GM21360 (cell line): Measurements from ENCODE around the gene SLC4A5.

ENCODE experiments used
- ATAC-seq: cut with Tn5 transposase; IDR thresholded peaks from one replicate; pipeline ENCODE4 v1.9.1; 2021; ENCODE audit warnings: mild to moderate bottlenecking, moderate library complexity; ENCODE audit not compliant: unreplicated experiment

Gene SLC4A5

DNA sequence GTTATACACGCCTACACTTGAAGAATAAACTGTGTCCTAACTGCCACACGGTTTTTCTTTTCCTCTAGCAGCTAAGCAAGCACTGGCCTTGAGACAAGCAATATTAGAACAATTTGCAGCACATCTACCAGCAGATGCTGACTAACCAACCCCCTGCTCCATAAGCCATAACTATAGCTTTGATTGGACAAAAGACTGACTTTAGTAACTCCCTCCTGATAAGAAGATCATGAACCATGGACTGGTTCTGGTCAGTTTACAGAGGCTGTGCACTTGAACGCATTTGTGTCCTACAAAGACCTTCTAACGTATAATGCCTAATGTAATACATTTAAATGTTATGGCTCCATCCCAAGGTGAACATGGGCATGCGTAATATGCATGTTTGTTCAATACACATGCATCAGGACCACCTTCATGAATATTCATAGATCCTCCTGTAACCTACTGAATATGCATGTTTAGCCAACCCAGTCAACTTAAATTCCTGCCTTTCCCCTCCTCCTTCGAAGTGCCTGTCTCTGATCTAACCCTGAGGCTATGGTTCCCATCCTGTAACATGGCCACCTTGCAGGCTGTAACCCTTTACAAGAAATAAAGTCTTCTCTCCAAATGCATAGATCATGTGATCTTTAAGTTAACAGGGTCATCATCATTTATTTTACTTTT is 26.5 kb downstream of the SLC4A5 start:
- ATAC-seq: no peak

DNA sequence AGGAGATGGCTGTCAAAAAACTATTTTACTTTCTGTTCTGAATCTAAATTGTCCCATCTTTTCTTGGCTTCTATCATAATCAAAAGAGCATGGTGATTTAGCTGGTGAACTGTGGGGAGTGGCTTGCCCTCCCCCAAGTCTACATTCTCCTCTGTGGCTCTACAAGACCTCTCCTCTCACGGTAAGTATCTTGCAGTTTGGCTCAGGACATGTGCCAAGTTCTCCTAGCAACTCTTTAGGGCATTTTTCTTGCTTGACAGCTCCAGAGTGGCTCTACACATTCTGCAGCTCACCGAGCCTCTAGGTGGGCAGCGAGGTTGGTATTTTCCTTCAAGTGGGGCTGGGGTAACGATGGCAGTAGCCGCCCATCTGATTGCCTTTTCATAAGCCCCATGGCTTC is 29.1 kb downstream of the SLC4A5 start:
- no peak for ATAC-seq

DNA sequence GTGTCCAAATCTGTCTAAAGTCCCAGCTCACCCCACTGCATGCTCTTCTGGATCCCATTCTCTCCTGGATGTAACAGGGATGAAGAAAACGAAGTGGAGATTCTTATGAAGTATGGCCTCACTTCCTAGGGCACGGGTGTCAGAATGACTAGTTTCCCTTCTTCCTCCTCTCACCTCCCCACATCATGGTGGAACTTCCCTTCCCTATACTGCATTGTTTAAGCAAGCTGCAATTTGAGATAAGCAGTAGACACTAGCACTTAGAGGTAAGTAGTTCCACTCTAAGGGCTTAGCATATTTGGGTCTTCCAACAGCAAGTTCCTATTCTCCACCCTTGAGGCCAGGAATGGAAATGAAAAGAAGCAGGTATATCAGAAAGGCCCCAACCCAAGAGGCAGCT is 29.7 kb downstream of the SLC4A5 start:
- ATAC-seq: no peak

DNA sequence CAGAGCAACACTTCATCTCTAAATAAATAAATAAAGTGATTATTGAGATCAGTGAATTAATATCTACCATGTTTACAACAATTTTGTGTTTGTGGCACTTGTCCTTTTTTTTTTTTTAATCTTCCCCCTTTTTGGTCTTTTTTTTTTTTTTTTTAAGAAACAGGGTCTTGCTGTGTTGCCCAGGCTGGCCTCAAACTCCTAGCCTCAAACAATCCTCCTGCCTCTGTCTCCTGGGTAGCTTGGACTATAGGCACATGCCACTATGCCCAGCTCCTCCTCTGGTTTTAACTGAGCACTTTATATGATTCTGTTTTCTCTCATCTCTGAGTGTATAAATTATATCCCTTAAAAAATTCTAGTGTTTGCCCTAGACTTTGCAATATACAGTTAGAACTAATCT is 30.3 kb downstream of the SLC4A5 start:
- no peak for ATAC-seq

DNA sequence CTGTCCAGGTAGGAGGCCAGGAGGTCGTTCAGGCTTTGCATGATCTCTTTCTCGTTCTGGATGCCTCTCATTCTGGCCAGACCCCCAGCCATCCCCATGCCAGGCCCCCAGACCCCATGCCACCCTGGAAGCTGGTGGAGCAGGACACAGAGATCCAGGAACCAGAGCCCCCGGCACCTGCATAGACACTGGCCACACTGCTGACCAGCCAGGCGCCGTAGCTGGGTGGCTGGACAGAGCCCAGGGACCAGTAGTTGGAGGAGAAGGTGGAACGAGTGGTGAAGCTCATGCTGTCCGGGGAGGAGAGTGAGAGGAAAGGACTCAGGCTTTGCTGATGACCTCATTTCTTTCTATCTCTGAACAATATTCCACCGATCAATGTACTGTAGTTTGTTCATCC is 35.5 kb downstream of the SLC4A5 start:
- ATAC-seq: no peak

DNA sequence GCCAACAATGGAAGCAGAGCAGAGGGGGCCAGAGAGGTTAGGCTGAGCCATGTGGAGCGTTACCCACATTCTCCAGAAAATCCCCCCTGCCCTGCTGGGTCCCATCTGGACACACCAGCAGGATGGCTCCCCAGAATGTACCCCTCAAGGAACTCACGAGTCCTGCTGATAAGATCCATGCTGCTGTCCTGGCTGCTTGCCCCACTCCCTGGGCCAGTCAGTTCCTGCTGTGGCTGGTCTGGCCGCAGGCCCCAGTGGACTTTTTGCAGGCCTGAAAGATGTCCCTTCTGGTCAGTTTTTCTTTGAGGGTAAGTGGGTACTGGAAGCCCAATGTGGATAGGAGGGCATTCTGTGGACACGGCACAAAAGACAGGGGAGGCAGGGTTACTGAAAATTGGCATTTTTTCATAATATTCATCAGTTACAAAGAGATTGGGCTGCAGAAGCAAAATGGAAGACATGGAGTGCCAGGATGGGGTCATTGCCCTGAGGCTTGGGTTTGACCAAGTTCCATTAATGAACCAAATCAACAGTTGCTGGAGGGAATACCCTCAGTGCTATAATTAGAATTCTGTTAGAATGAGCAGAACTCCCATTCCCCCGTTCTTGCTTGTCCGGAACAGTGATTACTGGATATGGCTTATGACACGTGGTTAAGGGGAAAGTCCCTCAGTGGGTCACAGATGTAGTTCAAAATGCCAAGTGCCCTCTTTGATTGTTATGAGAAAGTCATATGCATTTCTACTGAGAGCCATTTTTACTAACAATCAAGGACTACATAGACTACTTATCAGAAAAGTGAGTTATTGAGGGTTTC is 38.7 kb downstream of the SLC4A5 start:
- no peak for ATAC-seq

DNA sequence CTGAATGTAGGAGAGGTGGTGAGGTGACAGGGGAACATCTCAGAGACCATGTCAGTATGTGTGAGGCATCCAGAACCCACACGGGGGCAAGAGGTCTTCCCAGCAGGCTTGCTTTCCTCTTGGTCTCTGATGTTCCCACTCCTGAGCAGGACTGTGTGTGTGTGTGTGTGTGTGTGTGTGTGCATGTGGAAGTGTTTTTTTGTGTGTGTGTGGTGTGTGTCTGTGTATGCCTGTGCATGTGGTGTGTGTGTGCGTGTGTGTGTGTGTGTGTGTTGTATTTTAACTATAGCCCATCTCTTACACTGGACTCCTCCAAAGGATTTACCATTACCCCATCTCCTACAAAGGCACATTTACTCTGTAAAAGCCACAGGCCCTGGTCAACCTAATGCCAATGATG is 40.4 kb downstream of the SLC4A5 start:
- ATAC-seq: no peak

DNA sequence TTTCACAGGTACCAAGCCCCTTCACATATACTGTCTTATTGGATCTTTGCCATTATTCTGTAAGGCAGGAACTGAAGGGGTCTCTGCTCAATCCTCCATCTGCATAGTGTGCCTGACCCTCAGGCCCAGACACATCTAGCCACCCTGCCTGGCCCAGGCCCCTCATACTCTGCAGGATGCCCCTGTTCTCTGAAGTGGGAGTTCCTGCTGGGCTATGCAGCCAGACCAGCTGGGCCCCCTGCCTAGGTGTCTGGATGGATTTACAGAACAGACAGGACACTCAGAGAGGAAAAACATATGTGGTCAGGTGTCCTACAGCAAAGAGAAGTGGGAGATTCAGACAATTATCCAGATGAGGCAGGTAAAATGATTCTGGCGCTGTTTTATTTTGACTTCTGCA is 42.0 kb downstream of the SLC4A5 start:
- ATAC-seq: no peak

DNA sequence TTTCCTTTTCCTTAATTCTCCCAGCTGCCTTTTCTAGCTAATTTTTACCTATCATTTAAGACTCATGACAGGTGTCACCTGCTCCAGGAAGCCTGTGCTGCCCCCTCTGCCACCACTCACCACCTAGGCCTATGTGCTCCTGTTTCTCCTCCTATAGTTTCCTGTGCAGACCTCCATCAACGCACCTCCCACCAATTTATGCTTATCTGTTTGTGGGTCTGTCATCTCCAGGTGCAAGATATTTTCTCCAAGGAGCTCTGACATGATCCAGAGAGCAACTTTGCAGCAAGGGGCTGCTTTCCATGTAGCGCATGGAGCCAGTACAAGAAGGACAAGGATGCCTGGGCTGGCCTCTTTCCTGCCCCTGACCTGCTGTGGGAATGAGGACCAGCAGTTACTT is 42.7 kb downstream of the SLC4A5 start:
- no peak for ATAC-seq

DNA sequence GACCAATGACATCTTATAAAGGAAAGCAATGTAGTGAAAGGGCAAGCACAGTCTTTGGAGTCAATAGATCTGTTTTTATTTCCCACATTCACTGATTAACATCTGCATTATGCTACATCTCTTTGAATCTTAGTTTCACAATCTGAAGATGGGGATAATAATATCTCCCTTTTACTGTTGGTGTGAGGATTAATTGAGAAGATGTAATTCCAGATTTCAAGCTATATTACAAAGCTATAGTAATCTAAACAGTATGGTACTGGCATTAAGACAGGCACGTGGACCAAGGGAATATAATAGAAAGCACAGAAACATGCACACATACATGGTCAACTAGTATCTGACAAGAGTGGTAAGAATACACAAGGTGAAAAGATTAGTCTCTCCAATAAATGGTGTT is 45.3 kb downstream of the SLC4A5 start:
- no peak for ATAC-seq

DNA sequence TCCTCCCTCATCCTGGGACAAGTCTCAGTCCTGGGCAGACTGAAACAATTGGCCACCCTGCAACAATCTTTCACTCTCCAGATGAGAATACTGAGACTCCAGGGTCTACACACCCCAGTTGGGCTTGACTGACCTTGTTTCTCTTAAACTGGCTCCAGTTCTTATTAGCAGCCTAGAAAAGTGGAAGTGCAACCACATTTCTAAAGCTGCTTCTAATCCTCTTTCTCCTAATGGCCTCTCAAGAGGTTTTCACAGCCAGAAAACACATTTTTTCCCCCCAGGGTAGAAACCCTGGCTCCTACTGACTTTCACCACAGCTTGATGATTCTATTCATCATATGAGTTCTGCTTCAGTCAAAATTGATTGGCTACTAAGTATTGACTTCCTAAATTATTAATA is 45.8 kb downstream of the SLC4A5 start:
- peak; percentile 67 for ATAC-seq

DNA sequence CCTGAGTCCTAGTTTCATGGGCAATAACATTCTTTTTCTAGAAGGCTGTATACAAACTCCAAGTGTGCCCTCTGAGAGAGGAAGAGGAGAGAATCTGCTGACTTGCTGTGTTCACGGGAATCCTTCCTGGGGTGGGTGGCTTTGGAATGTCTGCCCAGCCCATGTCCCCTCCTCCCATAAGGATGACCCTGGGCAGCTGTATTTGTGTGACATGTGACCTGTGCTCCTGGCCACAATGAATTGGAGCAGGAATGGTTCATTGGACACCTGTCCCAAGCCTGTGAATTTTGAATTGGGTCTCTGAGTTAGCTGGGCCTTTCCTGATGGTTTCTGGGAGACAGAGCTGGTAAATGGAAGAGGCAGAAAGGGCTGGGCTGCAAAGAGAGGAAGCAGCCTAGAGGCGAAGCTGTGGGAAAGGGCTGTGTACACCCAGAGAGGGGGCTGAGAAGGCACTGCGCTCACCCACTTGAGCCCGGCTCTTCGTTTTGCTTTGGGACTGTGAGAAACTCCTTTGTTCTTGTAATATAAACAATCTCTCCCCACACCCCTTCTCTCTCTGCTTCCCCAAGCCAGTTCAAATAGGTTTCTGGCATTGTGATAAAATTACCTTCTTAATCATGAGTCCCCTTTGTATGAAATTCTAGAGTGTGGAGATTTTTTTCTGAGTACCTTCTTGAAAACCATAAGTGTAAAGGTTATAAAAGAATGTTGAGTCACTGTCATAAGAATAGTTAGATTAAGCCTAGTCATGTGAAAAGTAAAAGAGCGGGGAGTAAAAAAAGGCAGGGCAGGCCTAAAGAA is 49.8 kb downstream of the SLC4A5 start:
- no peak for ATAC-seq

DNA sequence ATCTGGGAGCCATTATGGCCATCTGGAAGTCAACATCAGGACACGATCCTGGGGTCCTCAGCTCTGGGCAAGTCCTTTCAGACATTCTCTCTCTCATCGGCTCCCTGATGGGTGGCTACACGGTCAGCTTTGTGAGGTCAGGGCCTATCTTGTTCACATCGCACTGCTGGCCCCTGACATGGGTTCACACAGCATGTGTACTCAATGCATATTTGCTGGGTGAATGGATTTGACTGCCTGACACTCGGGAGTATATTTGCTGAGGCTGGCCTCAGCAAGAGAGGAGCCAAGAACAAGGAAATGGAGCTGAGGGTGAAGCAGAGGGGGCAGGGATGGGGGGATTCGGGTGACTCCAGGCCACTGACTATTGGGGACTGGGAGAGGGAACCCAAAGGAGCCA is 50.5 kb downstream of the SLC4A5 start:
- ATAC-seq: no peak

DNA sequence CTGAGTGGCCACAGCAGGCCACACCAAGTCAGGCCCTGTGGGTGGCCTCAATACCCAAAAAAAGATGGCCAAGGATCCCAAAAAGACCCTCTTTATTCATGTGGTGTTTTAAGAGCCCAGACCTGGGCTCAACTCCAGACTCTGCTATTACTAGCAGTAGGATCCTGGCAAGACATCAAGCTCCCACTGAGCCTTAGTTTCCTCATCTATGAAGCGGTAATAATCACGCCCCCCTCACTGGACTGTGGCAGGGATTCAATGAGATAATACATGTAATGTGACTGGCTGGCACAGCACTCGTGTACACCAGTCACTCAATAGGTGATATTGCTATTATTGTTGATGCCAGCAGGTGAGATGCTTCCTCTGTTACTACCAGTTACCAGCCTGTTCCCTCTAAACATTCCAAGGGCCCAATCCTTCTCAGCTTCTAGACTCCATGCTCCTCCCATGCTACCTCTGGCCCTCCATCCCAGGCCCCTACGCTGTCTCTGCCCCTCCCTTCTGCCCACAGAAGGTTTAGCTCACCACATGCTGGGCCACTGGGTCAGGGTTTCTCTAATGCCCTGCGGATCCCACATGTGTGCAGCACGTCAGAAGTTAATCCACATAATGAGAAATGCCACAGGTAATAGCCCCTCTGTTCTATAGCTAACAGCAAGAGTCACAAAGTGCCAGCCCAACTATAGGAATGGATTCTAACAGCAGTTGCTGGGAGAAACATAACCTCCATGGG is 51.2 kb downstream of the SLC4A5 start:
- ATAC-seq: no peak

DNA sequence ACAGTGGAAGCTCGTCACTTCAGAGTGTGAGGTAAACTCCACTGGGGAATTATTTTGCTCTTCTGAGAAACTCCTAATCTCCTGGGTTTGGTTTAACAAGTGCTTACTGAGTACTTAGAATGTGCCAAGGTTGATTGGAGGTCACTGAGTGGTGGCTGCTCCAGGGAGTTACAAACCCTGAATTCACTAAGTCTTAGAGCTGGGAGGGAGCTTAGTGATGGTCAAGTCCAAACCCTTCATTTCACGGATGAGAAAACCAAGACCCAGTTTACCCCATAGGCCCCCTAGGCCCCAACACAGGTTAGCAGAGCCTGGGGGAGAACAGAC is 52.0 kb downstream of the SLC4A5 start:
- no peak for ATAC-seq

DNA sequence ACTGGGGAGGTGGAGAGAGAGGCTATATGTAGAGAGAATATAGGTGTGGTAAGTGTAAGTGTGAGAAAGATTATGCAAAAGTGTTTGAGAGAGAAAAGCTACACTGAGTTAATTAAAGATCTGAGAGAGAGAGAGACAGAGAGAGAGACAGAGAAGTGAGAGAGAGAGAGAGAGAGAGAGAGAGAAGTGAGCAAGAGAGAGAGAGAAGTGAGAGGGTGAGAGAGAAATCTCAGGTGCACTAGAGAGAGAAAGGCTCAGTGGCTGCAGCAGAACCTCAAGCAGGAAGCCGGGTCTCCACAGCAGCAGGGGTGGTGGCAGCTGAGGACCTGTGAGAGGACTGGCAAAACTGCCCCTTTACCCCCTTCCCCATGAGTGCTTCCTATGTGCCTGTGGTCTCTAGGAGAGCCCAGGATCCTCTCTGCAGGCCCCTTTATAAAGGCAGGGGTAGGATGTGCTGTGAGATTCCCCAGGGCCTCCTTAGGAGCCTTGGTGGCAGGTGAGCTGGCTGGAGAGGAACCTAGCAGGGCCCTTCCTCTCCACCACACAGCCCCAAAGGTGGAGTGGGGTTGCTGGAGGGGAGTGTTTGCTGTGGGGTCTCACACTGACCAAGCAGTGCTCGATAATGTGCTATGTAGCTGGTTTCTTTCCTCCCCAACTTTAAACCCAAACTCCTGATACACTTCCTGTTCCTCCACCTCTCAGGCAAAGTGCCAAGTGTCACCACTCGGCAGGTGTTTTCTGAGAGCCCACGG is 52.6 kb downstream of the SLC4A5 start:
- ATAC-seq: no peak

DNA sequence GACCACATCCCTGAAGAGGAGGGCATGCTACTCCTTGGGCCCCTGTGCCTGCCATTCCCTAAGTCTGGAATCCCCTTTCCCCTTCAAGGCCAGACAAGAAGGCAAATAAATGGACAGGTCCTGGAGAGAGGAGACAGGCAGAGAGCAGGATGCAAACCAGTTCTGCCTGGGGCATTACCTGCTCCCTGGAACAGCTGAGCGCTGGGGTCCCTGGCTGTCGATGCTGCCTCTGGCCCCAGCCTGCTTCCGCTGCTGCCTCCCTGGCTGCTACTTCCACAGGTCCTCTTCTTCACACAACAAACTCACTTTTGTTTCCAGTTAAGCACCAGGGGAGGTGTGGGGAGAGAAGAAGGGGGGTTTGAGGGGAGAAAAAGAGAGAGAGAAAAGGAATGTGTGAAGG is 53.1 kb downstream of the SLC4A5 start:
- no peak for ATAC-seq

DNA sequence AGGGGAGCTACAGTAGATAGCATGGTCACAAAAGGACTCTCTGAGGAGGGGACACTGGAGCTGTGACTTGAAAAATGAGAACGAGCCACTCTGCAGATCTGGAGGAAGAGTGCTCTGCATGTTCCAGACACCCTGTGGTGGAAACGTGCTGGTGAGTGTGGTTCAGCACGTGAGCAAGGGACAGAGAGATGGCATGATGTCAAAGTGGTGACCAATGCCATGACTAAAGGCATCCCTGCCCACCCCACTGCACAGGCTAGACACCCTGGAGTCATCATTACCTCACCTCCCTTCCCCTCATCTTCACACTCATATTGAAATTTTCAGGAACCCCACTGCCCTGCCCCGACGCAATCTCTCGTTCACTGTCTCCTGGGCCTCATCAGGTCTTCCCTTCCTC is 56.5 kb downstream of the SLC4A5 start:
- ATAC-seq: no peak

DNA sequence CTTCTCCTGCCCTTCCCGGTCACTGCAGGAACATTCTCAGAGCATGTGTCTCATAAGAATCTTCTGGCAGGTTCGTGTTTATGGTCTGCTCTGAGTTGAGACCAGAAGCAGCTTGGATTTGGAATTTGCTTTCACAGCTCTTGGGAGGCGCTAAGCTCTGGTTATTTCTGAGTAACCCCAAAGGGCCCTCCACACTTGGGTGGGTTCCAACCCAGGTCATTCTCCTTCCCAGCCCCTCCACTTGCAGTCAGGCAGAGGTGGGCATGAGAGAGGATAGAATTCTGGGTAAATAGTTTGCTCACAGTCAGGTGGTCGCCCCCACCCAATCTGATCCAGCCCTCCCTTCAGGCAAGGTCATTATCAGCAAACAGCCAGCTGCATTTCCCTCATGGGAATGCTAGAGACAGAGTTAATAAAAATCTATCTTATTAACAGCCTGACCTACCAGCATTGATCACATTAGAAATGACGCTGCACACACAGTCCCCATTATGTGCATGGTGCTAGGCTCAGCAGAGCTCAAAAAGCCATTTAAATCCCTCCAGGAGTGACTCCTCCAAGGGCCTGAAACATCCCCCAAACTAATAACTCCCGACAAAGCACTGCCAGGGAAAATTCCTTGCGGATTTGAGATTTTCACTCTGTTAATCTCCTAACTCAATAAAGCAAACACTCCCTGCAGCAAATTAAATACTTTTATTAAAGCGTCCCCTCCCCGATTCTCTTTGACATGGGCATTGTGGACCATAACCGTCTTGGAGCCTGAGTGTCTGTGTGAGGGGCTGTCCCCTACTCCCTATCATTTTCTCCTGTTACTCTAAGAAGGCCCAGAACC is 61.9 kb downstream of the SLC4A5 start:
- no peak for ATAC-seq

DNA sequence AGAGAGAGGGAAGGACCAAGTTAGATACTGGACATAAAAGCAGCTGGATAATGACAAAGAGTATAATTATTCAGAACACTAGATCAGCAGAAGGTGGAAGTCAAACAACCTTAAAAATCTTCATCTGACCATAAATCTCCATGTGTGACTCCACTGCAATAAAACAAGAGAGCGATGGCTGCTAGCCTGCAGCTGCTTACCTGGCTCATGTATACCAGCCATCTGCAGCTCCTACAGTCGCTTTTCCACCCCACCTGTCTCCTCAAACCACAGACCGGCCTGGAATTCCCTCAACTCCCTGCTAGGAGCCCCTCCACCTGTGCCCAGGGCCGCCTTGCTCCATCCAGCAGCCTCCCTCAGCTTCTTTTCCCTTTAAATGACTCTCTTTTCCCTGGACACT is 64.5 kb downstream of the SLC4A5 start:
- ATAC-seq: no peak
